GM18519 (cell line): ENCODE results near the gene FAM20B.

Experiments
- ATAC-seq: cut with Tn5 transposase; IDR thresholded peaks from one replicate; pipeline ENCODE4 v1.9.1; 2021; ENCODE audit warnings: mild to moderate bottlenecking, moderate library complexity; ENCODE audit not compliant: unreplicated experiment, low FRiP score

The FAM20B gene

DNA sequence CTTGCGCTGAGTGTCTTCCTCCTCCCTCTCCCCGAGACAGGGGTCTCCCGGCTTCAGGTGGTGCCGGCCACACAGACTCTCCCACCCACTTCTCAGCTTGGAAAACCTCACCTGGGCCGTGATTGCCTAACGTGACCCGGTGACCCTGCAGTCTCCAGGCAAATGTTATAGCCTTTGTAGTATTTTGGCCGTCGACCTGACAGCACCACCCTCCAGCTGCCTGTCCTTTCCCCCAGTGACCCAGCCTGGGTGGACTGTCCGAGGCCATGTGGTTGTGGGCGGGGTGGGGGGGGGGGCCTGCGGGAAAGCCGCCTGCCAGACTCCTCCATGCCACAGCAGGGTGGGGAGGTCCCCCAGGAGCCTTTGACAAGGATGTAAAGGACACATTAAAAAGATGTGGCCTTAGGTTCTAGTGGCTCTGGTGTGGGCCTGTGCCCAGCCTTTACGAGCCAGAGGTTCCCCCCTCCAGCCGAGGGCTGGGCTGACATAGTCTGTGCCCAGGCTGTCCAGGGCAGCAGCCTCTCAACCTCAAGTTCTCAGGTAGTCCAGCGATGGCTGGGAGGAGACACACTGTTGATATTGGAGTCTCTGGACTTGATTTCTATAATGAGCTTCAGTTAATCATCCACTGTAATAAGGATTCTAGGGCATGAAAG is 64.3 kb downstream of the FAM20B start:
- no peak for ATAC-seq

DNA sequence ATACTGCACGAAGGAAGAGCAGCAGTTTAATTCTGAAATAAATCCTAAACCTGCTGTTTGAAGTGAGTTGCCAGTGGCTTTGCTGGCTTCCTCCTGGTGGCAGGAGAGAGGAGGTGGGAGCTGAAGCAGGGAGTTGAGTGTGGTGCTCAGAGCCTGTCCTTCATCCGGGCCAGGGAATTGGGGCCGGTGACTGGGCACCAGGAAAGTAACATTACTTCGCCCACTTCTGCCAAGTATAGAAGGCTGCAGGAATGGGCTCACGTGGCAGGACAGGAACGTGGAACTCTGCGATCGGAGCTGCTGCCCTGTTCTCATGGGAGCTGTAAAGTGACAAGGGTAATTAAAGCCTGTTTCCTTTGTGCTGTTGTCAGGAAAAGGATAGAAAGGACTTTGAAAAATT is 64.8 kb downstream of the FAM20B start:
- no peak for ATAC-seq

DNA sequence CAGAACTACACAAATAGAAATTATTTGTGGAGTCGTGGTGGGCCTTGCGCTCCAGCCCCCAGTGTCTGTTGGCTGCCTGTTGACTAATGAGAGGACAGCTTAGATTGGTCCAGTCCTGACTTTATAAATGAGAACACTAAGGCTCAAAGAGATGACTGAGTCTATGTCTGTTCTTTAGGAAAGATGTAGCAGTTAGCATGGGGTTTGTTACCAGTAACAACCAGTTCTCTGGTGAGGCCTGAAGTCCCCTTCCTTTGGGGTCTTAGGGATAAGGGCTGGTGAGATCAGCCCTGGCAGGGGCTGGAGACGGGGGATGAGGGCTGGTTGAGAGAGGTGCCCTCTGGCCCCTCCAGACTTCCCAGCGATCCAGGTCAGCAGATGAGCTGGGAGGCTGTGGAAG is 65.2 kb downstream of the FAM20B start:
- no peak for ATAC-seq

DNA sequence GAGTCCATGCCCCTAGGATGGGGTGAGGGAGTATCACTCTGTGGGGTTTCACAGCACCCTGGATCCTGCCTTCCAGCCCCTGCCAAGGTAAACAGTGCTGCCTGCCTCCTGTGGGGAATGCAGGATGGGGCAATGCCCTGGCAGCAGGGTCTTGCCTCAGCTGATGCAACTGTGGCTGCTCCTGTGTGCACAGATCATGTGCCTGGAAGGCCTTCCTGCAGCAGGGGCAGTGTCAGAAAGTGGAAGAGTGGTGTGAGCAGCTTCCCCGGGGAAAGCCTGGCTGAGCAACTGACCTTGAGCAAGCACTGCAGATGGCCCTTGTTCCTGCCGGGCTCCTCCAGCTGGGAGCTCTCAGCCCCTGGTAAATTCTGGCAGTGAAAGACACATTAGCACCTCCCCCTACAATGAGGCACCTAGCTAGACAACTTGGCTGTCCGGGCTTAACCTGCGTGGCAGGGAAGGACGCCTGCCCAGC is 66.0 kb downstream of the FAM20B start:
- ATAC-seq, result no peak

DNA sequence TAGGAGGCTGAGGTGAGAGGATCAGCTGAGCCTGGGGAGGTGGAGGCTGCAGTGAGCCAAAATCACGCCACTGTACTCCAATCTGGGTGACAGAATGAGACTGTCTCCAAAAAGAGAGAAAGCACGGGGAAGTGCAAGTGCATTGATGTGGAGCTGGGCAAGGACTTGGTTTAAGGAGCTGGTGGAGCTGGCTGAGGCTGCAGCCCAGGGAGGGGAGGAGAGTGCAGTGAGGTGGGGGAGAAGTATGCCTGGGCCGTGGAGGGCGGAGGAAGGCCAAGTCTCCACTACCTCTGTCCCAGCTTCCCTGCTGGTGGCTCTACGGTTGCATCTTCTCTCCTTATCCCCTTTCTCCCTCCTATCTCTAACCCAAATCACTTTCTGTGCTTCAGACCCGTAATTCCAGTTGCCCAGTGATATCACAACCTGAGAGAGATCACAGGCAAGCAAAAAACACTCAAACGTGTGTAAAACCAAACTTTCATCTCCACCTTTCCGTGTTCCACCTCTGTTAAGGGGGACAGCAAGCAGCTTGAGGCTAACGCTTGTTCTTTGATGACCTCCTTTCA is 67.3 kb downstream of the FAM20B start:
- ATAC-seq, result no peak

DNA sequence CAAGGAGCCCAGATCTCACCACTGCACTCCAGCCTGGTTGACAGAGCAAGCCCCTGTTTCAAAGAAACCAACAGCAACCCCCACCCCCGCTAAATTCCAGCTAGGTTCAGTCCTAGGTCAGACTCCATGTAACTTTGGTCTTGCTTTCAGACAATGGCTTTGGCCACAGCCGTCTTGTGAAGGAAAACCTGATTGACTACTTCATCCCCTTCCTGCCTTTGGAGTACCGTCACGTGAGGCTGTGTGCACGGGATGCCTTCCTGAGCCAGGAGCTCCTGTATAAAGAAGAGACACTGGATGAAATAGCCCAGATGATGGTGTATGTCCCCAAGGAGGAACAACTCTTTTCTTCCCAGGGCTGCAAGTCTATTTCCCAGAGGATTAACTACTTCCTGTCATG is 69.1 kb downstream of the FAM20B start:
- no peak for ATAC-seq

DNA sequence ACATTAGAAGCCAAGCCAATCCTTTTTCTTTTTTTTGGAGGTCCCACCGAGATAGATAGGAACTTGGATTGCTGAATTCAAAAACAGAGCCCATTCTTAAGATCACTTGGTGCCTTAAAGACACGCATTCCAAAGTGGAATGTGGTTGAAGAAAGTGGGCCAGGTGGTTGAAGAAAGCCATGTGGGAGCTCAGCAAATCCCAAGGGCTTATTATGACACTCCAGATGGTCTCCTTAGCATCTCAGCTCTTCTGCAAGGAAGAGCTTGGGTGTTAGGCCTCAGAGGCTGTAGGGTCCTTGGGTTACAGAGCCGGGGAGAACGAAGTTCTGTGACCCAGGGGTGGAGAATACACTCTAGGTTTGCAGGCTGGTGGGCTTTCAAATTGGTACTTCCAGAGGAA is 69.7 kb downstream of the FAM20B start:
- no peak for ATAC-seq

DNA sequence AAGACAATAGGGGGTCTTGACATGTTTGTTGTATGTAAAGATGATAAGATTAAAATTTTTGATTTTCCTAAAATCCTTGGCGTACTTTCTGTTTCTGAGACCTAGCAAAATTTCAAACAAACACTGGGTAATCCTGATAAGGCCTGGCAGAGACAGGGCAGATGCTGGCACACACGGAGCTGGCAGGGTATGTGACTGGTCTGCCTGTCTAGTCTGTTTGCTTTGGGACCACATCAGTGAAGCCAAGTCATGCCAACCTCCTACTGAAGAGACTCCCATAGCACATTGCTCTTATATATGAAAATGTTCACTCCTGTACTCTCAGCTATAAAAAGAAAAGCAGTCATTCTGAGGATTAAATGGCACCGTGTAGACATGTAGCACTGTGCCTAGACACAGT is 70.2 kb downstream of the FAM20B start:
- ATAC-seq, result no peak

DNA sequence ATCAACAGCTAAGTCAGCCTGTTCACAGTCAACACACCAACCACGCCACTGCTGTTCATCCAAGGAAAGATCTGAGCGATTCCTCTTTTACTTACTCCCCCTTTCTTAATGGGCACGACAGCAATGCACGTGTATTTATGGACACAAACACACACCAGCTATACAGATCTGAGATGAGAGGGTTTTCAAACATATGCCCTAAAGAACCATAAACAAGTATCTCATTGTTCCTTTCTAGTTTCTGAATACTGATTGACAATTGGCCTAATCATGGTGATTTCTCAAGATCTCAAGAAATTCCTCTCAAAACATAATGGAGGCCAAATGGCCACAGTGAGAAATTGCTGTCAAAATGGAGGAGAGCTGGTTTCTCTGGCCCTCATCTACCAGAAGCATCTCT is 74.2 kb downstream of the FAM20B start:
- ATAC-seq, result no peak

DNA sequence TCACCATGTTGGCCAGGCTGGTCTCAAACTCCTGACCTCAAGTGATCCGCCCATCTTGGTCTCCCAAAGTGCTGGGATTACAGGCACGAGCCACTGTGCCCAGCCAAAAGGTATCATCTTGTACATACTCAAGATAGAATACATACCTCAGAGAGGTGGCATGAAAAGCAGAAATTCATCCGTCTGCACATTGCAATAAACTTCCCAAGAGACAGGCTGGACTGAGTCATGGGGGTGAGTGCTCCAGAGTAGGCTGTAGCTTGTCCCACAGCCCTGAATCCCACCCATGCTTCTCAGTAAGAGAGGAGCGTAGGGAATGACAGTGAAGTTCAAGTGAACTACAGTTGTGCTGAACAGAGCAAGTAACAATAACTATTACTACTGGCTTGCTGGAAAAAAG is 75.9 kb downstream of the FAM20B start:
- ATAC-seq, result no peak

DNA sequence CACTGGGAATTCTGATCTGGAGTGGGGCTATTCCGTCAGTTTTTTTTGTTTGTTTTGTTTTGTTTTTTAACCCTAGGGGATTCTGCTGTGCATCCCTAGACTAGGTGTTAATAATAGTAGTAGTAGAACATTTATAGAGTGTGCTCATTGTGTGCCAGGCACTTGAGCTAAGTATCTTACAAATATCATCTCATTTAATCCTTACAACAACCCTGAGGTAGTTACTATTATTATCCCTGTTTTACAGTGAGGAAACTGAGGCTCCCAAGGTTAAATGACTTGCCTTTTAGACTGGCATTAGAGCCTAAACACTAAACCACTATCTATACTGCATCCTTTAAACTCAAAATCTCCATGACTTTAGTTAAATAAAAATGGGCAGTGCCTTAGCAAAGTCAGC is 78.3 kb downstream of the FAM20B start:
- no peak for ATAC-seq

DNA sequence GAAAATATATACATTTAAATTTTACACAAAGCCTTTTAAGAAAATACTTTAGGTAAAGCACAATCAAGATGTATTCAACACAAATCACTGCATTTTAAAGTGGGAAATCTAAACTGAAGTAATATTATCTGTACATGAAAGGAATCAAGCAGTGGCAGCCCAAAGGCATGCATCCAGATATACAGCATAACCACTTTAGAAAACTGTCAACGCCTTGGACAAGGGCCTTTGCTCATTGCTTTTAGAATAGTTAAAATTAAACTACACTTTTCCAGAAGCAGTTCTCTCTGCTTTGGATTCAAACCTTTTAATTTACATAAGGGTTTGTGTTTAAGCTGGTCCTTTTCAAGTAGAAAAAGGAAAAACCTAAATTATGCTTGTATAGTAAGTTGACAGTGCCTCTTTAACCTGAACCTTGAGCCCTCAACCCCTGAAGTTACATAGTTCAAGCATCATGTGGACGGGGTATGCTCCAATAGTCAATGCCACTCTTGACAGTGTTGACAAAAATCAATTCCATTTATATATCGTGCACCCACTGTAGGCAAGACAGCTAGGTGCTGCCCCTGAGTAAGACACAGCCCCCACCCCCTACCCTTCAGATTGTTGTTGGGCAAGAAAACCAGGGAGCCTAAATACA is 79.0 kb downstream of the FAM20B start:
- no peak for ATAC-seq

DNA sequence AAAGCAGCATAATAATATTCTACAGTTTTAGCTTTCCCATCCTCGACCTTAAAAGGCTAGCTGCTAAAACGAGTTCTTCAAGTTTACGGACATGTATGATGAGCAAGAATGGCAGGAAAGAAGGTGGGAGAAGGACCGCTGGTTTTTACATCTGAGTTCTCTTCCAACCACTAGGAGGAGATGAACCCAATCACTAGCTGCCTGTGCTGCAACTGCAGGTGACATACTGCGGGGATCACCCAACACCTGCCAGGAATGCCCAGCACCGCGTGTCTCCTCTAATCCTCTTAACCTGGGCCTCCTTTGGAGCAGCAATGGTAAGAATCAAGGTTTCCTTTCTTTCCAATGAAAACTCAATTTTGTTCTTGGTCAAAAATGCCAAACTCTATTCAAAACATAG is 79.7 kb downstream of the FAM20B start:
- ATAC-seq, result no peak

DNA sequence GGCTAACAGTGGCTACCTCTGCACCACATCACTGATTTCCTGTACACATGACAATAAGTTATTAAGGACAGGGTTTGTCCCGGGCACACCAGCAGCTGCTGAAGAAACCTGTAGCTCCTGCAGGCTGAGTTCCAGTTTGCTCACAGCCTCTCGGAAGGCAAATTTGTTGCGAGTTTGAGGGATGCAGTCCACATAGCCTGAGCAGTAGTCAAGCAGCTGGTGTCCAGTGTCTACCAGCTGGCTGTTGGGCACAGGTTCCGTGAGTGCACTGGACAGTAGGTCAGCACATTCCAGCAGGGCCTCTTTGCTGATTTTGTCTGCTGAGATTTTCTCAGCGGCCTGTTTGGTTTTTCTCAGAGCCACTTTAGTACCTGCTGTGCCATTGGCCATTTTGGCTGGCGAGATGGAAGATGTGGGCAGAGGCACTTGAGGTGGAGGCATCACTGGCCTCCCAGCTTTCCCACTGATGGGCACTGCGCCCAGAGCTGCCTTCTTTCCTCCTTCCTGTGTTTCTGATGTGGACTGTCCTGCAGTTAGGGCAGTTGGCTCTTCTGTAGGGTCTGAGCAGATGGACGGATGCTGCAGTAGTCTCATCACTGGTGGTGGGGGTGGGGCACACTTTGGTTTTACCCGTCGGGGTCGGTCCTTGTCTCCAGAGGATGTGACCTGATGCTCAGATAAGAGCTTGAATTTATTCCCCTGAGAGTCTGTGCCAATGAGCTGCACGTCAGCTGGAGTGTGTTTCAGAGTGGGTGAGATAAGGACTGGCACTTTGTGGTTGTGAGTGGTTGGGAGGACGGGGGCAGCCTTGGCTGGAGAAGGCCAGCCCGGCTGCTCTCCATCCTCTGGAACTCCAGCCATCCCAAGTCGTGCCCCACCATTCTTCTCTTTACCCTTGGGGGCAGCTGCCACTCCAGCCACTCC is 82.3 kb downstream of the FAM20B start:
- ATAC-seq, result no peak

DNA sequence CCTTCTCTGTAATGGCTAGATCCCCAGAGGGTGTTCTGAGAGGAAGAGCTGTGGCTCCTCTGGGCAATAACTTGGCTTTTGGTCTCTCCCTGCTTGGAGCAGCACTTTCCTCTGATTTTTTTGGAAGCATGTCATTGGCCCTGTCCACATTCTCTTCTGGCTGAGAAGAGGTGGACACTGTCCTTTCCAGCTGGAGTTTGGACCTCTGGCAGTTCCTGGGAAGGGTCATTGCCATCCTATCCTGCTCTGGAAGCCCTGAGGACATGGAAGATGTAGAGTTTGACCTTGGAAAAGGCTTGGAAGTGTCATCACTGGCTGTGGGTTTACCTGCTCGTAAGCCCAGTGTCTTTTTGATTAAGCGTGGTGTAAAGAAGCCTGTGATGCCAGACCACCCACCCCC is 83.0 kb downstream of the FAM20B start:
- no peak for ATAC-seq

DNA sequence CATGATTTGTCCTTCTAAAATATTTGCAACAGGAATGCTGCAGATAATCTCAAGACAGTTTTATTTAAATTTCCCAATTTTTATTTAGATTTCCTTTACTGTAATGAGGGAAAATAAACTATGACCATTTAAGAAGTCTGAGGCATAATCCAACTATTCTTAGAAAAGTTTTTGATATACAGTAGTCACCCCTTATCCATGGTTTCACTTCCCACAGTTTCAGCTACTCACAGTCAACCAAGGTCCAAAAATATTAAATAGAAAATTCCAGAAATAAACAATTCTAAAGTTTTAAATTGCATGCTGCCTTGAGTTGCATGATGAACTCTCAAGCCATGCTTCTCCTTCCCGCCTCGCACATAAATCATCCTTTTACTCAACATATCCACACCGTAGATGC is 89.5 kb downstream of the FAM20B start:
- ATAC-seq, result no peak

DNA sequence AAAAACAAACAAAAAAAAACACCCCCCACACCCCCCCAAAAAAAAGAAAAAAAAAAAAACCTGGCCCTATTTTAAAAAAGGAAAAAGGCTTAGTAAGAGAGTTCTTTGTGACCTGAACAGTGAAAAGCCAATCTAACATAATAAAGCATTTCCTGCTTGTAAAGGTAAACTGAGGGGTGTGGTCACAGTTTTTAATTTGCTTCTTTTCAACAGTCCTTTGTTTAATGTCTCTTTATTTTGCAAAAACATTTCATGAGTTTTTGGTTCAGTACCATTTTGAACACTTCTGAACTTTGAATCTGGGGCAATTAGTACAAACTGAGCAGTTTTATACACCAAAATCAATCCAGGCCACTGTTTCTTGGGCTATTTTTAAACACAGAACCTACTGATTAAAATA is 93.8 kb downstream of the FAM20B start:
- ATAC-seq, result no peak

DNA sequence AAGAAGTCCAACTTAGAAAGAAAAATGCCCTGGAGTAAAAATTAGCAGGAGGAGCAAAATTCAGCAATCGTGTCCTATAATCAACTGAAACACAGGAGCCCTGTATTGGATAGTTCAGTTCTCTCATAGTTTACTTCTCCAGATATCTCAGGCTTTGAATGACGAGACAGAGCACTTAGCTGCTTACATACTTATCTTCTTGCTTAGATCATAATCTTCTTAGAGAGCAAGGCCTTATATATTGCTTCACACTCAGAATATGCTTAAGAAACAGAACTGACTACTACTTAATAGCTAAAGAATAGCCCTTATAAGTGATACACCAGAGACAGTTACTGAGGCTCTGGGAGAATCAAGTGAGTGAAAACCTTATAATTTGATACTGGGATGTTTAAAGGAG is 95.0 kb downstream of the FAM20B start:
- ATAC-seq, result no peak

DNA sequence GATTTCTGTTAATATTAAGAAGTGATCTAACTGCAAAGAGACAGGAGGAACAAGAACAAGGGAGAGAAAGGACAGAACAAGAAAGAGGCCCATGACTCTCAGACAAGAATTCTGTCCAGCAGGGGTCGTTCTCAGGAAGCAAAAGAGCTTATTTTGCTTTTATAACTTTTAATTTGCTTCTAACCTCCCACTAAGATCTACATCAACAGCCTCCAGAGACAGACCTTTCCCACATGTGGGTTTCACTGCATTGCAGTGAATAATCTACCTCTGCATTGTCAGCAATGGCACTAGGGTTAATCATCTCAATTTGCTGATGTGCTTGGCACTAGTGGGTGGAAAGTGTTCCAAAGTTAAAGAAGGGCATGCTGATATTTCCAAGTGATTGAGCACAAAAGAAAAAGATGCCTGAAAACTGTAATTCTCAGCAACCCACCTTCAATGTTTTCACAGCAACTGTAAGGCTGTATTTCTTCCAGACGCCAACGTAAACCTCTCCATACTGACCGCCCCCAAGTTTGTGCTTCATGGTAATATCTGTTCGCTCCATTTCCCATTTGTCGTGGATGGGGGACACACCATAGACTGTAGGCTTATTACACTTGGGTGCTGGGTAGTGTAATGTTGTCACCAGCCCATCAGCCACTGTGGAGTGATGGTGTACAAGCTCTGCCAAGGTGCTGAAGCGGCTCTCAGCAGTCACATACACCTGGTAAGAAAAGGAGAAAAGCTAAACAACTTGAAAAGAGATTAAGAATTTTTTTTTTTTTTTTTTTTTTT is 95.7 kb downstream of the FAM20B start:
- no peak for ATAC-seq

DNA sequence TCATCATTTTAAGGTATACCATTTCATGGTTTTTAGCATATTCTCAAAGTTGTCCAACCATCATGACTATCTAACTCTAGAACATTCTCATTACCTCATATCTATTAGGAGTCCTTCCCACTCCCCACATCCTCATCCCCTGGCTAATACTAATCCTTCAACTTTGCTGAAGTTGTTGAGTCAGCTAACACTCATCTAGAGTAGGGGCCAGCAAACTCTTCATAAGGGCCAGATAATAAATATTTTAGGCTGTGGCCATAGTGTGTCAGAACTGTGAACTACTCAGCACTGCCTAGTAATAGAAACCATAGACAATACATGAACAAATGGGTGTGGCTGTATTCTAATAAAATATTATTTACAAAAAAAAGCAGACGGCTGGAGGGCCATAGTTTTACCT is 99.2 kb downstream of the FAM20B start:
- no peak for ATAC-seq
